ENCODE data around the gene PLPPR1. TPM values are rescaled to one million over a fixed set of nuclear protein-coding genes. Genes with fewer than 3 reads are reported as not detected.

The PLPPR1 gene
- total RNA-seq, 1 donor from 2014 or later, result 3.2 TPM

- DNase-seq (ENCODE audit: low spot score), result no peak
- Mint-ChIP-seq H3K4me1 (no peaks in the 10 kb centered on the region), H3K4me3 (no peak overlapping the region)
These were observed 324.5 kb downstream of the PLPPR1 start for GRCh38 chr9:101352892-101353463.

DNA sequence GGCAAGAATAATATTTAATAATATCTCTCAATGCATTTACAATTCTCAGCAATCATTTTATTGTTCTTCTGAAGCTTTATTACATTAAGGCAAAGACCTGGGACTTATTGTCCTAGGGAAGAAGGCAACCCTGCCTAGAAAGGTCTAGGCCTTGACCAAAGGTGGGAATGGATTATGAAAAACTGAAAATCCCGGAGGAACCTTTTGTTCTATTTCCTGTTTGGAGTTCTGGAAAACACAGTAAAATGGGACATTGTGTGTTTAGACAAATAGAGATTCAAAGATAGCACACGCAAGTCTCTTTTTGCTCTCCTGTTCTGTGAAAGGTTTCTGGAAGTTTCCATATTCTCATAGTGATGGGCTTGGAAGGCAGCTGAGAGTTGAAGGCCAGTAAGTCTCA lies 325.2 kb downstream of the PLPPR1 start:
- Mint-ChIP-seq H3K9me3 (no peaks in the 10 kb centered on the region), H3K4me1 (no peaks in the 10 kb centered on the region), H3K27me3 (ENCODE audit: insufficient read depth, low read depth) (no peaks in the 10 kb centered on the region), H3K4me3 (no peak overlapping the region), H3K36me3 (no peaks in the 10 kb centered on the region), H3K27ac (no peak overlapping the region)
- Histone ChIP-seq H4K20me1 (ENCODE audit: low read depth) (no peaks in the 10 kb centered on the region), H2AFZ (replicated peaks) (no peak overlapping the region), H3K4me1 (no peaks in the 10 kb centered on the region), H3F3A (ENCODE audit: low read depth) (no peaks in the 10 kb centered on the region), H3K9me3 (ENCODE audit: low read depth) (no peaks in the 10 kb centered on the region), H3K36me3 (no peaks in the 10 kb centered on the region), H3K4me3 (no peak overlapping the region), H3K27me3 (no peaks in the 10 kb centered on the region), H3K9ac (no peak overlapping the region), H3K4me2 (no peak overlapping the region), H3K27ac (no peak overlapping the region), H3K79me2 (ENCODE audit: low read depth) (no peaks in the 10 kb centered on the region)
- no peak for DNase-seq (ENCODE audit: low spot score)
- TF ChIP-seq CTCF (IDR thresholded peaks at IDR 0.05) (no peak), EZH2phosphoT487 (IDR thresholded peaks at IDR 0.05) (no peak), EZH2 (IDR thresholded peaks at IDR 0.05) (no peak)

More at GRCh38 chr9:101352892-101353463, 324.5 kb downstream of the PLPPR1 start:
- Mint-ChIP-seq H3K27ac (no peak overlapping the region), H3K9me3 (no peaks in the 10 kb centered on the region), H3K36me3 (no peaks in the 10 kb centered on the region), H3K27me3 (ENCODE audit: insufficient read depth, low read depth) (no peaks in the 10 kb centered on the region)
- TF ChIP-seq EZH2phosphoT487 (IDR thresholded peaks at IDR 0.05), result no peak
- TF ChIP-seq EZH2 (IDR thresholded peaks at IDR 0.05), result no peak
- Histone ChIP-seq H3K27me3 (no peaks in the 10 kb centered on the region), H4K20me1 (ENCODE audit: low read depth) (no peaks in the 10 kb centered on the region), H3K79me2 (ENCODE audit: low read depth) (no peaks in the 10 kb centered on the region), H3K27ac (no peak overlapping the region), H3K9me3 (ENCODE audit: low read depth) (no peaks in the 10 kb centered on the region), H3F3A (ENCODE audit: low read depth) (no peaks in the 10 kb centered on the region), H3K36me3 (no peaks in the 10 kb centered on the region), H3K9ac (no peak overlapping the region), H3K4me1 (no peaks in the 10 kb centered on the region), H3K4me2 (no peak overlapping the region), H3K4me3 (no peak overlapping the region), H2AFZ (replicated peaks) (no peak overlapping the region)

DNA sequence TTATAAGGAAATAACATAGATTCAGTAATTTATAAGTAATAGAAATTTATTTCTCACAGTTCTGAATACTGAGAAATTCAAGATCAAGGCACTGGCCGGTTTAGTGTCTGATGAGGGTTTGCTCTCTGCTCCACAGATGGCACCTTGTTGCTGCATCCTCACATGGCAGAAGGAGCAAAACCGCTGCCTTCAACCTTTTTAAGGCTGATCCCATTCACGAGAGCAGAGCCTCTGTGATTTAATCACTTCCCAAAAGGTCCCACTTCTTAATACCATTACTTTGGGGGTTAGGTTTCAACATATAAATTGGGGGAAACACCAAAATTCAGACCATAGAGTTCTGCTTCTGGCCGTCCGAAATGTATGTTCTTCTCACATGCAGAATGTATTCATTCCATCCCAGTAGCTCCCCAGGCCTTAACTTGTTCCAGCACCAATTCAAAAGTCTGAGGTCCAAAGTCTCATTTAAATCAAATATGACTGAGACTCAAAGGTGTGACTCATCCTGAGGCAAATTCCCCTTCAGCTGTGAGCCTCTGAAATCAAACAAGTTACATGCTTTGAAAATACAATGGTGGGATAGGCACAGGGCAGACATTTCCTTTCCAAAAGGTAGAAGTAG lies 325.7 kb downstream of the PLPPR1 start:
- H3K4me1 ChIP-seq, result no peaks in the 10 kb centered on the region
- no peak for DNase-seq (ENCODE audit: low spot score)
- H2AFZ ChIP-seq (replicated peaks), result no peak overlapping the region
- no peaks in the 10 kb centered on the region for H3K79me2 ChIP-seq (ENCODE audit: low read depth)
- no peak overlapping the region for H3K4me3 ChIP-seq
- Mint-ChIP-seq H3K36me3 (no peaks in the 10 kb centered on the region), H3K27ac (no peak overlapping the region), H3K27me3 (ENCODE audit: insufficient read depth, low read depth) (no peaks in the 10 kb centered on the region), H3K4me1 (no peaks in the 10 kb centered on the region), H3K9me3 (no peaks in the 10 kb centered on the region), H3K4me3 (no peak overlapping the region)
- H4K20me1 ChIP-seq (ENCODE audit: low read depth), result no peaks in the 10 kb centered on the region
- H3K9ac ChIP-seq, result no peak overlapping the region
- no peaks in the 10 kb centered on the region for H3F3A ChIP-seq (ENCODE audit: low read depth)
- H3K36me3 ChIP-seq, result no peaks in the 10 kb centered on the region
- TF ChIP-seq EZH2 (IDR thresholded peaks at IDR 0.05) (no peak), EZH2phosphoT487 (IDR thresholded peaks at IDR 0.05) (no peak), CTCF (IDR thresholded peaks at IDR 0.05) (no peak)
- no peak overlapping the region for H3K27ac ChIP-seq
- no peaks in the 10 kb centered on the region for H3K27me3 ChIP-seq
- H3K9me3 ChIP-seq (ENCODE audit: low read depth), result no peaks in the 10 kb centered on the region
- H3K4me2 ChIP-seq, result no peak overlapping the region

All from neural progenitor cell (in vitro differentiated cells).